GM10266 (cell line): Measurements from ENCODE around the gene ANKDD1B.

Experiments
- DNase-seq: peaks from one replicate; pipeline ENCODE4 v3.0.0; 2012; ENCODE audit errors: extremely low spot score
- TF ChIP-seq, protein P1 (sequence below): IDR thresholded peaks from 2 replicates; pipeline ENCODE4 v1.5.1; 2012; ENCODE audit warnings: mild to moderate bottlenecking, low read depth; ENCODE audit not compliant: control insufficient read depth, insufficient read depth; ENCODE audit errors: missing control alignments

Gene ANKDD1B

DNA sequence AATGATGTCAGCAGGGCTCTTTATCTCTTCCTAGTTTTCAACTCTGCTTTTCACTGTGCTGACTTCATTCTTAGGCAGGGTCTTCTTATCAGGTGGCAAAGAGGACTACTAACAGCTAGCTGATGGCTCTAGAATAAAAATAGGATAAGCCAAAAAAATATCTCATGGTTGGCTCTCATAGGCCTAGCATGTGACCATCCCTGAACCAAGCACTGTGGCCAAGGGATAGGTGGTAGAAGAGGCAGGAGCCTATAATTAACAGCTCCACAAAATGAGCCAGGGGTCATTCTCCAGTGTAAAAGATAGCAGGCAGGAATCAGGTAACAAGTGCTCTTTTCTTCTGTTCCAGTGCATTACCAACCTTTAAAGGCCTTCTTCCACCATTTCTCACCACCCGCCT lies 21.1 kb downstream of the ANKDD1B start:
- TF ChIP-seq, protein P1, sequence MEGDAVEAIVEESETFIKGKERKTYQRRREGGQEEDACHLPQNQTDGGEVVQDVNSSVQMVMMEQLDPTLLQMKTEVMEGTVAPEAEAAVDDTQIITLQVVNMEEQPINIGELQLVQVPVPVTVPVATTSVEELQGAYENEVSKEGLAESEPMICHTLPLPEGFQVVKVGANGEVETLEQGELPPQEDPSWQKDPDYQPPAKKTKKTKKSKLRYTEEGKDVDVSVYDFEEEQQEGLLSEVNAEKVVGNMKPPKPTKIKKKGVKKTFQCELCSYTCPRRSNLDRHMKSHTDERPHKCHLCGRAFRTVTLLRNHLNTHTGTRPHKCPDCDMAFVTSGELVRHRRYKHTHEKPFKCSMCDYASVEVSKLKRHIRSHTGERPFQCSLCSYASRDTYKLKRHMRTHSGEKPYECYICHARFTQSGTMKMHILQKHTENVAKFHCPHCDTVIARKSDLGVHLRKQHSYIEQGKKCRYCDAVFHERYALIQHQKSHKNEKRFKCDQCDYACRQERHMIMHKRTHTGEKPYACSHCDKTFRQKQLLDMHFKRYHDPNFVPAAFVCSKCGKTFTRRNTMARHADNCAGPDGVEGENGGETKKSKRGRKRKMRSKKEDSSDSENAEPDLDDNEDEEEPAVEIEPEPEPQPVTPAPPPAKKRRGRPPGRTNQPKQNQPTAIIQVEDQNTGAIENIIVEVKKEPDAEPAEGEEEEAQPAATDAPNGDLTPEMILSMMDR: no peak
- DNase-seq: no peak

DNA sequence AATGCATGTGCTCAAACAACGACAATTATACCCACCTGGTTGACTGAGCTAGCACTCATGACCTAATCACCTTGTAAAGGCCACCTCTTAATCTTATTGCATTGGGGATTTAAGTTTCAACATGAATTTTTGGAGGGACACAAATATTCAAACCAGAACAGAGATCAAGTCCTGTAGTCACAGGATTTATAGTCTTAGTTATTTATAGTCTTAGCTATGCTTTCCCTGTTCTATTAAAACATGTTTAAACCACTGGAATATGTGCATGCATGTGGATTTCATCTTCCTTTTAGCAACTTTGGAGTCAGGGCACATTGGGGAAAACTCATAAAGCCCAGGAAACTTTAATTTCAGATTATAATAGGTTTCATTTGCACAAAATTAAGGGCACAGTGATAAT lies 26.7 kb downstream of the ANKDD1B start:
- TF ChIP-seq, protein P1: no peak
- no peak for DNase-seq

DNA sequence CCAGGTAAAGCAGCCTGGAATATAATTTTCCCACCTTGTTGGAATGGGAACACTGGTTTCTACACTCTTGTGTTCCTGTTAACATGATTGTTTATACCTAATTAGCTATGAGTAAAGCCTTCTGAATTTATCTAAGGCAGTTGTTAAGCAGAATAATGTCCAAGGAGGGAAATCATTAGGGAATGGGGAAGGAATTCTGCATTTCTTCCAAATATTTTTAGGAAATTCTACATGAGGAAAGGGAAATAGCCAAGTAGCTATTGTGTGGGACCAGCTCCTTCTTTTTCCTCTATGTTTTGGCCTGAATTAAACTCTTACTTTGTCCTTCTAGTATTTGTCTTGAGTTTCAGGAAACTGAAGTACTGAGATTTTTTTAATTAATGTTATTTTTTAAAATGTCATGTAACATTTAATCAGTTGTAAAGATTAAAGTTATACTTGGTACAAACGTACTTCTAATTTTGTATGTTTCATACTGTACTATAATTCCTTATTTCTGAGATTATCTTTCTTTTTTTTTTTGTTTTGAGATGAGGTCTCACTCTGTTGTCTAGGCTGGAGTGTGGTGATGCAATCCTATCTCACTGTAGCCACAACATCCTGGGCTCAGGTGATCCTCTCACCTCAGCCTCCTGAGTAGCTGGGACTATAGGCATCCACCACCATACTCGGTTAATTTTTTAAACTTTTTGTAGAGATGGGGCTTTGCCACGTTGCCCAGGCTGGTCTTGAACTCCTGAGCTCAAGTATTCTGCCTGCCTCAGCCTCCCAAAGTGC lies 28.5 kb downstream of the ANKDD1B start:
- TF ChIP-seq, protein P1: no peak
- no peak for DNase-seq

DNA sequence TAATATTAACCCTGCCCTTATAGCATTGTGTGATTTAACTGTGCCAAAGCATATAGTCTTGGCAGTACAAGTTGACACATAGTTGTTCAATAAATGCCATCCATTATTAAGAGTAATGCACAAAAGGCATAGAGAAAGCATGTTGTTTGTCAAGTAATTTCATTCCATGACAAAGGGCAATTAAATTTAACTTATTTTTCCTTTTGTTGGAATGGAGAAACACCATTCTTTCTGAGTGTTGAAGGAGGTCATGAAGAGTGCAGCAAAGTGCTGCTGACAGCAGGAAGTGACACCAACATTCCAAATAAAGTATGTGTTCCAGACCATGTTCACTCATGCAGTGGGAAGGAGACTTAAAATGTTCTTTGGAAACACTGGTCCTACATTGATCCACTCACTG lies 29.1 kb downstream of the ANKDD1B start:
- DNase-seq: no peak
- TF ChIP-seq, protein P1: no peak

DNA sequence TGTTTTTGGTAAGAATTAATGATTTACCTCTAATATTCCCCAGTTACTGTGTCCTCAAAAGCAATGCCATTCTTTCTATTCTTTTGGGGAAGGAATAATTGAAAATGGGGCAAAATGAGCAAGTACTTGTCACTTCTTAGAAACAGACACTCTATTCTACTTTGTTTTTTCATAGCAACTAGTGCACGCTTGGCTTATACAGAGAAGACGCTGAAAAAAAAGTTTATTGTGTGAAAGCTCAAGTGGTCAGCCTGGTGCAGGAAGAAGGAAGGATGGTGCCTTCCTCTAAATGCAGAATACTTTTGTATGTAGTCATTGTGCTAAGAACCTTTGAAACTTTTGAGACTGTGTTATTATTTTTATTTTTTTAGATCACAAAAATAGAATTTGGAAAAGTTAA lies 29.6 kb downstream of the ANKDD1B start:
- no peak for DNase-seq
- TF ChIP-seq, protein P1: no peak

DNA sequence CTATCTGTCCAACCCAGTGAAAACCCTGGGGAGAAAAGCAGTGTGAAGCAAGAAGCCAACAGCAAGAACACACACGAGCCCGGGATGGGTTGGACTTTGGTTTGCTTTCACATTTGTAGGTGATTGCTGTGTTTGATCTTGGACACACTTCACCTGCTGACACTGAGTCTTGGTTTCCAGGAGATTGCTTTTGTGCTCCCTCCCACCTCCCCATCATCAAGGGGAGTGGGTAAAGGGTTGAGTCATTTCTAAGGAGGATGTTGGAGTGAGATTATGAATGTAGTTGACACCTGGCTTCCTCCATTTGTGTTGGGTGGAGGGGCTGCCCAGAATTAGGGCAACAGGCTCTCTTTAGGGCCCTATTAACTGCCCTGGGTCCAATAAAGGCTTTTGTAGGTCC lies 37.5 kb downstream of the ANKDD1B start:
- DNase-seq: peak; percentile 27
- TF ChIP-seq, protein P1: no peak

DNA sequence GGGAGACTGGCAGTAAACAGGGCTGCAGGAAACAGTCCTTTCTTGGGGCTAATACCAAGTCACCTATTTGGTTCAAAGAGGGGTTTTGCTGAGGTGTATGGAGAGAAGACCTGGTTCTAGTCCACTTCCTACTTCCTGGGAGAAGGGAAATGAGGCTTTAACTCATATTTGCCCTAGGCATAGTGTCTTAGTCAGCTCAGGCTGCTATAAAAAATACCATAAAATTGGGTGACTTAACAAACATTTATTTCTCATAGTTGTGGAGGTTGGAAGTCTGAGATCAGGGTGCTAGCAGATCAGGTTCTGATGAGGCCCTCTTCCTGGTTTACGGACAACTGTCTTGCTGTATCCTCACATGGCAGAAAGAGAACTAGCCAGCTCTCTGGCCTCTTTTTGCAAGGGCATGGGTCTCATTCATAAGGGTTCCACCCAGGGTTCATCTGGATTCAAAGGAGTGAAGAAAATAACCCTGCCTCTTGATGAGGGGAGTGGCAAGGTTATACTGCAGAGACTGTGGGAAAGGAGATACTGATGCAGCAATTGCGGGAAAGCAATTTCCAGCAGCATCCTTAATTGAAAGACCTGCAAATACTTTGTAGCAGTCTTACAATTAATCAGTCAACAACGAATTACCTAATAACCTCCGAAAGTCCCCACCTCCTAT lies 40.5 kb downstream of the ANKDD1B start:
- no peak for DNase-seq
- TF ChIP-seq, protein P1: no peak
